Bronchus fibroblast of lung (primary cell): ENCODE results near the gene RAB33A. TPM values are rescaled to one million over a fixed set of nuclear protein-coding genes. Genes with fewer than 3 reads are reported as not detected.

Experiments
- total RNA-seq: library from RNA; depleted of rRNA; stranded (reverse); fragments of >200 nt; gene quantifications from 2 replicates; pipeline ENCODE4 v1.2.3, GENCODE V29; 2015

Gene RAB33A
- 7.0 and 10.1 TPM in 2 replicates for total RNA-seq

GRCh38 chrX:130171446-130172126 lies at the start of gene RAB33A:
Gene RAB33A (plus strand): TSS chrX:130171962. CDS start chrX:130172063, 101 bp downstream.

DNA sequence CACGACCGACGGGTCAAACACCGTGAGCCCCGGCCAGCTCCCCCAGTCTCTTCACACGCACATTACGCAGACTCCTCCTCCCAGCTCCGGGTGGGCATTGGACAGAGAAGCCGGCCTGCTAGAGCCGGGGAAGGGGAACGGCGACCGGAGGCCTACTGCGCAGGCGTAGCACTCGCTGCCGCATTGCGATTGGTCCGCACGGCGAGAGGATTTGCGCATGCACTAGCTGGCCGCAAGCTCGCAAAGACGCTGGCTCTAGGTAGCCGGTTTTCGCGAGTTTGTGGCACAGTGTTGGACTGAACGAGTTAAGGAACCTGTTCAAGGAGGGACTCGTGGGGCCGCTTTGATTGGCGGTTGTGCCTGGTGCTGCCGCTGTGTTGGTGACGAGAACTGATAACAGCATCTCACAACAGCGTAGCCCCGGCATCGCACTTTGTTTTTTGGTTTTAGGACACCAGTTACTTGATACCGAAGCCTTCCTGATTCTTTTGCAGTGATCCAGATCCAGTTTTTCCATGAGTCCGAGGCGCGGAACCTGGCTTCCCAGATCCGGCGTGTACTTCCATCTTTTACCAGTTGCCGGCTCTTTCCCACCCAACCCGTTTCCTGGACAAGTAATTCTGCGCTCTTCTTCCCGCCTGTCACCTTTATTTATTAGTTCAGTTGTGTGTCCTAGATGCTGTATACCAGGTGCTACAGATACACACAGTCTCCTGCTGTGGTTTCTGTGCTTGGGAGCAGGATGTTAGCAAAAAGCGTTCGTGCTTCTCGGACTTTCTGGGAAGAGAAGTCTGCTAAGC lies 5.9 kb upstream of the RAB33A start, which contains the start of gene AIFM1:
Gene AIFM1, minus strand, starts transcription at position 139 of the 800 bp plus-strand sequence. CDS start 185 bp downstream, outside the sequence.

Other genes starting within 250 kb of the RAB33A start
- gene BCORL1, start 189.3 kb upstream of the RAB33A start, total RNA-seq: 1.9 and 2.5 TPM in 2 replicates
- gene ELF4, start 61.5 kb upstream of the RAB33A start, total RNA-seq: 17.5 and 17.8 TPM in 2 replicates
- gene AIFM1, start 6.1 kb upstream of the RAB33A start, total RNA-seq: 15.8 and 17.1 TPM in 2 replicates
- gene ZNF280C, start 96.9 kb downstream of the RAB33A start, total RNA-seq: 3.1 and 4.4 TPM in 2 replicates
- gene SLC25A14, start 168.0 kb downstream of the RAB33A start, total RNA-seq: 9.8 and 12.9 TPM in 2 replicates
- not detected in 2 replicates for gene GPR119, start 213.7 kb downstream of the RAB33A start, total RNA-seq
- gene RBMX2, start 230.0 kb downstream of the RAB33A start, total RNA-seq: 17.4 and 18.0 TPM in 2 replicates